ENCODE measurements around the gene BSG.

Gene BSG

GRCh38 chr19:589693-590395 is 17.4 kb downstream of the BSG start, which contains the start of gene HCN2:
Gene HCN2 (plus strand): TSS chr19:589881. CDS start chr19:589946, 65 bp downstream.
- Histone ChIP-seq H3K4me3 (ENCODE audit: low read length) (no peak within 1 kb of the TSS), H3K4me1 (ENCODE audit: control insufficient read depth, insufficient read depth, low read length) (no peaks in the 10 kb centered on the region), H3K27me3 (ENCODE audit: control insufficient read depth, insufficient read depth, low read length) (peaks cover 24% of the 10 kb centered on the region), H3K9ac (ENCODE audit: low read length) (no peak within 1 kb of the TSS), H3K27ac (ENCODE audit: low read depth, low read length) (no peak within 1 kb of the TSS), H3K36me3 (ENCODE audit: control insufficient read depth, insufficient read depth, low read length) (no peaks in the 10 kb centered on the region)

- Histone ChIP-seq H3K27me3 (ENCODE audit: control insufficient read depth, insufficient read depth, low read length) (peaks cover 24% of the 10 kb centered on the region), H3K27ac (ENCODE audit: low read depth, low read length) (no peak overlapping the region), H3K36me3 (ENCODE audit: control insufficient read depth, insufficient read depth, low read length) (no peaks in the 10 kb centered on the region), H3K9ac (ENCODE audit: low read length) (no peak overlapping the region), H3K4me1 (ENCODE audit: control insufficient read depth, insufficient read depth, low read length) (no peaks in the 10 kb centered on the region), H3K4me3 (ENCODE audit: low read length) (no peak overlapping the region)
Observed at GRCh38 chr19:590396-590745, 18.0 kb downstream of the BSG start.

DNA sequence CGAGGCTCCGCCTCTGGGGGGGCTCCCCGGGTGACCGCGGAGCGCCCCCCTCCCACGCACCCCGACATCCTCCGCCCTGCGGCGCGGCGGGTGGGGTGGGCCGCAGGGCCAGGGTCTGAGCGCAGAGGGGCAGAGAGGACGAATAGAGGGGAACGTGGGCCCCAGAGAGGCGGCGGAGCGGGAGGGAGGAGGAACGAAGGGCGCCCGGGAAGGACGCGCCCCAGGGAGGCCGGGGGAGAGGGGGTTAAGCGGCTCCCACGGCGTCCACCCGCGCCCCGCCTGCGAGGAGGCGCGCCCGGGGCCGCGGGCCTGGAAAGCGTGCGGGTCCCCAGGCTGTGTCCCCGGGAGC is 18.3 kb downstream of the BSG start:
- Histone ChIP-seq H3K27me3 (ENCODE audit: control insufficient read depth, insufficient read depth, low read length) (peaks cover 24% of the 10 kb centered on the region), H3K4me3 (ENCODE audit: low read length) (no peak overlapping the region), H3K27ac (ENCODE audit: low read depth, low read length) (no peak overlapping the region), H3K4me1 (ENCODE audit: control insufficient read depth, insufficient read depth, low read length) (no peaks in the 10 kb centered on the region), H3K9ac (ENCODE audit: low read length) (no peak overlapping the region), H3K36me3 (ENCODE audit: control insufficient read depth, insufficient read depth, low read length) (no peaks in the 10 kb centered on the region)

- H3K4me3 ChIP-seq (ENCODE audit: low read length), result no peak overlapping the region
Observed at GRCh38 chr19:591099-591958, 18.9 kb downstream of the BSG start.

DNA sequence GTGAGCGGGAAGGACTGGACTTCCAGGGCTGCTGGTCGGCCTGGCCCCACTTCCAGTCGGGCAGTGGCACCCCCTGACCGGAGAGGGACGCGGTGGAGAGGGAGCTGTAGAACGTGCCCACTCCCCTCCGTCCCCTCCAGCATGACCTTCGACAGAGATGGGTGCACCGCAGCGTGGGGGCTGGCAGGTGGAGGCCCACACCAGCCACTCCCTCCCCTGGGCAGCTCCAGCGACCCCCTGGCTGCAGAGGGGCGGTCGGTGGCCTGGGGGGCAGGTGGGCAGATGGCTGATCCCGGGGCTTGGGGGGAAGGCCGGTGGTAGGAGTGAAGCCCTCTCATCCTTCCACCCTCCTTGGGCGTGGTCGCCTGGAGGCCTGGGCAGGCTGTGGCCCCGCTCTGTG is 19.7 kb downstream of the BSG start:
- Histone ChIP-seq H3K9ac (ENCODE audit: low read length) (no peak overlapping the region), H3K36me3 (ENCODE audit: control insufficient read depth, insufficient read depth, low read length) (no peaks in the 10 kb centered on the region), H3K27ac (ENCODE audit: low read depth, low read length) (no peak overlapping the region), H3K27me3 (ENCODE audit: control insufficient read depth, insufficient read depth, low read length) (peaks cover 24% of the 10 kb centered on the region), H3K4me1 (ENCODE audit: control insufficient read depth, insufficient read depth, low read length) (no peaks in the 10 kb centered on the region), H3K4me3 (ENCODE audit: low read length) (no peak overlapping the region)

More at GRCh38 chr19:591099-591958, 18.9 kb downstream of the BSG start:
- H3K27me3 ChIP-seq (ENCODE audit: control insufficient read depth, insufficient read depth, low read length), result peaks cover 24% of the 10 kb centered on the region
- H3K27ac ChIP-seq (ENCODE audit: low read depth, low read length), result no peak overlapping the region
- H3K36me3 ChIP-seq (ENCODE audit: control insufficient read depth, insufficient read depth, low read length), result no peaks in the 10 kb centered on the region
- no peaks in the 10 kb centered on the region for H3K4me1 ChIP-seq (ENCODE audit: control insufficient read depth, insufficient read depth, low read length)
- H3K9ac ChIP-seq (ENCODE audit: low read length), result no peak overlapping the region

DNA sequence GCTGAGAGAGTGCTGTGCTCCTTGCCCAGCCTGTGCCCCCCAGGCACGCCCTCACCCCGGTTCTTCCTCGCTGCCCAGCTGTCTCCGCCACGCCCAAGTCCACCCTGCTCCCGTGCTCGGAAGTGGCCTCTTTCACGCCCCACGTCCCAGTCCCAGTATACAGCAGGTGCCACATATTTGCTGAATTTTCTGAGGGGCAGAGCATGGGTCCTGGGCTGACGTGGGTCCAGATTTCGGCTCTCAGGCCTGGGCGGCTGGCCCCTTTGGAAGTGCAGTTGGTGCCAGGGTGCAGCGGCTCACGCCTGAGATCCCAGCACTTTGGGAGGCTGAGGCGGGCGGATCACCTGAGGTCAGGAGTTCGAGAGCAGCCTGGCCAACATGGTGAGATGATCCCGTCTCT is 20.7 kb downstream of the BSG start:
- no peak overlapping the region for H3K9ac ChIP-seq (ENCODE audit: low read length)
- peaks cover 24% of the 10 kb centered on the region for H3K27me3 ChIP-seq (ENCODE audit: control insufficient read depth, insufficient read depth, low read length)
- H3K36me3 ChIP-seq (ENCODE audit: control insufficient read depth, insufficient read depth, low read length), result no peaks in the 10 kb centered on the region
- H3K27ac ChIP-seq (ENCODE audit: low read depth, low read length), result no peak overlapping the region
- H3K4me1 ChIP-seq (ENCODE audit: control insufficient read depth, insufficient read depth, low read length), result no peaks in the 10 kb centered on the region
- H3K4me3 ChIP-seq (ENCODE audit: low read length), result no peak overlapping the region

DNA sequence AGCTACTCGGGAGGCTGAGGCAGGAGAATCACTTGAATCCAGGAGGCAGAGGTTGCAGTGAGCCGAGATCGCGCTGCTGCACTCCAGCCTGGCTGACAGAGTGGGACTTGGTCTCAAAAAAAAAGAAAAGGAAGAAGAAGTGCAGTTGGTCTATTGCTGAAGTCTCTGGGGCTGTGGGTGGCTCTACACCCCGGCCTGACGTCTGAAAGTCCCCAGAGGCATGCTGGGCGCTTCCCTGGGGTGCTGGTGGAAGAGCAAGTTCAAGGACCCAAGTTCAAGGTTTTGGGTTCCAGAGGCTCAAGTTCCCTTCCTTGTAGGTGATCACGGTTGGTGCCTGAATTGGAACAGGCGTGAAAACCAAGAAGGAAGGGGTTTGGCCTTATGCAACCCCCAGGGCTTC is 21.1 kb downstream of the BSG start:
- Histone ChIP-seq H3K9ac (ENCODE audit: low read length) (no peak overlapping the region), H3K36me3 (ENCODE audit: control insufficient read depth, insufficient read depth, low read length) (no peaks in the 10 kb centered on the region), H3K27me3 (ENCODE audit: control insufficient read depth, insufficient read depth, low read length) (peaks cover 23% of the 10 kb centered on the region), H3K4me3 (ENCODE audit: low read length) (no peak overlapping the region), H3K4me1 (ENCODE audit: control insufficient read depth, insufficient read depth, low read length) (no peaks in the 10 kb centered on the region), H3K27ac (ENCODE audit: low read depth, low read length) (no peak overlapping the region)

- no peaks in the 10 kb centered on the region for H3K4me1 ChIP-seq (ENCODE audit: control insufficient read depth, insufficient read depth, low read length)
- H3K36me3 ChIP-seq (ENCODE audit: control insufficient read depth, insufficient read depth, low read length), result no peaks in the 10 kb centered on the region
- no peak overlapping the region for H3K27ac ChIP-seq (ENCODE audit: low read depth, low read length)
- no peak overlapping the region for H3K9ac ChIP-seq (ENCODE audit: low read length)
- H3K4me3 ChIP-seq (ENCODE audit: low read length), result no peak overlapping the region
- H3K27me3 ChIP-seq (ENCODE audit: control insufficient read depth, insufficient read depth, low read length), result peaks cover 15% of the 10 kb centered on the region
Observed at GRCh38 chr19:594265-594870, 22.0 kb downstream of the BSG start.

DNA sequence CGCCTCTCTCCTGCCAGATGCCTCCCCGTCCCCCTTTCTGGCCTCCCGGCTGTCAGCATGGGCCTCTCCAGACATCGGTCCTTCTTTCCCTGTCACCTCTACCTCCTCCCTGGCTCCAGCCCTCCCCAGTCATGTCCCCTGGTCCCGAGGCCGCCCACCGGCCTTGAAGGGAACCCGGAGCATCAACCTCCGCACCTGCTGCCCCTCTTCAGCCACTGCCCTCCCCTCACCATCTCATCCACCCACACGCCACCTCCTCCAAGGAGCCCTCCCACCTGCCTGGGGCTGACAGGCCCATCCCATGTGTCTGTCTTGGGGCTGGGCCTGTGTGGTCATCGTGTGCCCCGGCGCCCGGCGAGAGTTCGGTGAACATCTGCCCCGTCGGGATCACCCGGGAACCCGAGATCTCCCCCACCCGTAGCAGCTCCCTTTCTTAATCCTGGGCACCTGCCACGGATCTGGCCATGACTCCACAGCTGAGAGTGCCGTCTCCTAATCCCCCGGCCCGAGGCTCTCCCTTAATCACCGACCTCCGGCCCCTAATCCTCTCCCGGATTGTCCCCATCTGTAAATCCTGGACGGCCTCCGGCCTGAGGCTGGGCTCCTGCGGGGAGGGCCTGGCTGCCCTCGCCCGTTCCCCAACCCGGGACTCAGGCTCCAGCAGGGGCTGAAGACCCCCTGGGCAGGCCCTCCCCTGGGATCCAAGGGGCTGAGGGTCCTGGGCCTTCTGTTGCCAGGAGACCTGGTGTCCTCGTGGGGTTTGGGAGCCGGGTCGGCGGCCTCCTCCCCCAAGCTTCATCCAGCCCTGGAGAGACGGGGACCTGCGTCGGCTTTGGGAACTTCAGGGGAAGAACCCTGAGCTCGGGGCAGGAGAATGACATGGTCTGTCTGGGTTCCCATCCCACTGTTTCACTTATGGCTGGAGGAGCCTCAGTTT is 23.2 kb downstream of the BSG start:
- Histone ChIP-seq H3K4me1 (ENCODE audit: control insufficient read depth, insufficient read depth, low read length) (no peaks in the 10 kb centered on the region), H3K36me3 (ENCODE audit: control insufficient read depth, insufficient read depth, low read length) (no peaks in the 10 kb centered on the region), H3K9ac (ENCODE audit: low read length) (no peak overlapping the region), H3K27me3 (ENCODE audit: control insufficient read depth, insufficient read depth, low read length) (peaks cover 14% of the 10 kb centered on the region), H3K4me3 (ENCODE audit: low read length) (no peak overlapping the region), H3K27ac (ENCODE audit: low read depth, low read length) (no peak overlapping the region)

GRCh38 chr19:596263-596655 is 23.9 kb downstream of the BSG start:
- H3K27ac ChIP-seq (ENCODE audit: low read depth, low read length), result no peak overlapping the region
- H3K9ac ChIP-seq (ENCODE audit: low read length), result no peak overlapping the region
- peaks cover 9% of the 10 kb centered on the region for H3K27me3 ChIP-seq (ENCODE audit: control insufficient read depth, insufficient read depth, low read length)
- H3K36me3 ChIP-seq (ENCODE audit: control insufficient read depth, insufficient read depth, low read length), result no peaks in the 10 kb centered on the region
- no peaks in the 10 kb centered on the region for H3K4me1 ChIP-seq (ENCODE audit: control insufficient read depth, insufficient read depth, low read length)
- no peak overlapping the region for H3K4me3 ChIP-seq (ENCODE audit: low read length)

DNA sequence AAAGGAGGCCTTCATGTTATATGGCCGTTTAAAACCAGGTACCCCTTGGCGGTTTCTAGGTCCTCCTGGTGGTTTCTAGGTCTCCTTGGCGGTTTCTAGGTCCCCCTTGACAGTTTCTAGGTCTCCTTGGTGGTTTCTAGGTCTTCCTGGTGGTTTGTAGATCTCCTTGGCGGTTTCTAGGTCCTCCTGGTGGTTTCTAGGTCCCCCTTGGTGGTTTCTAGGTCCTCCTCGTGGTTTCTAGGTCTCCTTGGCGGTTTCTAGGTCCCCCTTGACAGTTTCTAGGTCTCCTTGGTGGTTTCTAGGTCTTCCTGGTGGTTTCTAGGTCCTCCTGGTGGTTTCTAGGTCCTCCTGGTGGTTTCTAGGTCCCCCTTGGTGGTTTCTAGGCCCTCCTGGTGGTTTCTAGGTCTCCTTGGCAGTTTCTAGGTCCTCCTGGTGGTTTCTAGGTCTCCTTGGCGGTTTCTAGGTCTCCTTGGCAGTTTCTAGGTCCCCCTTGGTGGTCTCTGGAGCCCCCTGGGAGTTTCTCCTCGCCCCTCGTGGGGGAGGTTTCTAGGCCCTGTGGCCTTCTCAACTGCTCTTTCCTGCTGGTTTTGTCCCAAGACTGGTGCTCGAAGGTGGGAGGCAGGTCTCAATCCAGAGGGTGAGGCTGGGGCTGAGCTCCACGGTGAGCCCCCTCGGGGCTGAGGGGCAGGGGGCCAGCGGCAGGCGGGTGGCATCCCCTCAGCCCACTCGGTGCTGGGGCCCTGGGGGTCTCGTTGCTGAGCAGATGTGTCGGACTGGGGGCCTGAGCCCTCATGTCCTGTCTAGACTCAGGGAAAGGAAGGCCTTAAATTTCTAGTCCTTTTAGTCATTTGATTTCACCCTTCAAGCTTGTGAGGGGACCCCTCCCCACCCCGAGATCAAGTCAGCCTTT is 25.3 kb downstream of the BSG start:
- no peaks in the 10 kb centered on the region for H3K4me1 ChIP-seq (ENCODE audit: control insufficient read depth, insufficient read depth, low read length)
- no peaks in the 10 kb centered on the region for H3K27me3 ChIP-seq (ENCODE audit: control insufficient read depth, insufficient read depth, low read length)
- H3K9ac ChIP-seq (ENCODE audit: low read length), result no peak overlapping the region
- no peaks in the 10 kb centered on the region for H3K36me3 ChIP-seq (ENCODE audit: control insufficient read depth, insufficient read depth, low read length)
- no peak overlapping the region for H3K4me3 ChIP-seq (ENCODE audit: low read length)
- no peak overlapping the region for H3K27ac ChIP-seq (ENCODE audit: low read depth, low read length)
